ENCODE data around the gene VEGFB.
A peak's percentile ranks its signal among the peaks of the same experiment; 100 is the strongest.

VEGFB gene

GRCh38 chr11:64198511-64198910, 35.9 kb upstream of the VEGFB start:
- TF ChIP-seq, protein P1, sequence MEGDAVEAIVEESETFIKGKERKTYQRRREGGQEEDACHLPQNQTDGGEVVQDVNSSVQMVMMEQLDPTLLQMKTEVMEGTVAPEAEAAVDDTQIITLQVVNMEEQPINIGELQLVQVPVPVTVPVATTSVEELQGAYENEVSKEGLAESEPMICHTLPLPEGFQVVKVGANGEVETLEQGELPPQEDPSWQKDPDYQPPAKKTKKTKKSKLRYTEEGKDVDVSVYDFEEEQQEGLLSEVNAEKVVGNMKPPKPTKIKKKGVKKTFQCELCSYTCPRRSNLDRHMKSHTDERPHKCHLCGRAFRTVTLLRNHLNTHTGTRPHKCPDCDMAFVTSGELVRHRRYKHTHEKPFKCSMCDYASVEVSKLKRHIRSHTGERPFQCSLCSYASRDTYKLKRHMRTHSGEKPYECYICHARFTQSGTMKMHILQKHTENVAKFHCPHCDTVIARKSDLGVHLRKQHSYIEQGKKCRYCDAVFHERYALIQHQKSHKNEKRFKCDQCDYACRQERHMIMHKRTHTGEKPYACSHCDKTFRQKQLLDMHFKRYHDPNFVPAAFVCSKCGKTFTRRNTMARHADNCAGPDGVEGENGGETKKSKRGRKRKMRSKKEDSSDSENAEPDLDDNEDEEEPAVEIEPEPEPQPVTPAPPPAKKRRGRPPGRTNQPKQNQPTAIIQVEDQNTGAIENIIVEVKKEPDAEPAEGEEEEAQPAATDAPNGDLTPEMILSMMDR (IDR thresholded peaks at IDR 0.05; ENCODE audit: borderline replicate concordance, insufficient read depth, low read depth, low read length): no peak
- H3K4me3 ChIP-seq (ENCODE audit: low read depth, low read length): no peak overlapping the region

GRCh38 chr11:64201543-64201942, 32.8 kb upstream of the VEGFB start:
- H3K4me3 ChIP-seq (ENCODE audit: low read depth, low read length): no peak overlapping the region
- TF ChIP-seq, protein P1 (IDR thresholded peaks at IDR 0.05; ENCODE audit: borderline replicate concordance, insufficient read depth, low read depth, low read length): no peak

DNA sequence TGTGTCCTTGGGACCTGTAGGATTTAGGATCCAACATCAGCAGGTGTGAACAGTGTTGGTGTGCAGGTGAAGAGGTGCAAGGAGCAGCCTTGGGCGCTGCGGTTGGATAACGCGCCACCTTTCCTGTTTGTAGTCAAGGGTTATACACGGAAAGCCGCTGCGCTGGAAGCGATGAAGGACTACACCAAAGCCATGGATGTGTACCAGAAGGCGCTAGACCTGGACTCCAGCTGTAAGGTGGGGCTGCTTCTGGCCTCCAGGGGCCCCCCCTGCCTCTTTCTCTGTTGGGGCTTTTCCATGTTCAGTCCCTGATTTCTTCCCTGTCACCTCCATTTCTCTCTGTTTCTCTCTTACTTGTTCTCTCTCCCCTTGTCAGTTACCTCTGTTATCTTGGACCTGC, 31.4 kb upstream of the VEGFB start:
- H3K4me3 ChIP-seq (ENCODE audit: low read depth, low read length): no peak overlapping the region
- TF ChIP-seq, protein P1 (IDR thresholded peaks at IDR 0.05; ENCODE audit: borderline replicate concordance, insufficient read depth, low read depth, low read length): no peak

- no peak overlapping the region for H3K4me3 ChIP-seq (ENCODE audit: low read depth, low read length)
- TF ChIP-seq, protein P1 (IDR thresholded peaks at IDR 0.05; ENCODE audit: borderline replicate concordance, insufficient read depth, low read depth, low read length): no peak
Measured at GRCh38 chr11:64203421-64204079, 30.8 kb upstream of the VEGFB start.

GRCh38 chr11:64204080-64204440, 30.3 kb upstream of the VEGFB start:
- TF ChIP-seq, protein P1 (IDR thresholded peaks at IDR 0.05; ENCODE audit: borderline replicate concordance, insufficient read depth, low read depth, low read length): no peak
- no peak overlapping the region for H3K4me3 ChIP-seq (ENCODE audit: low read depth, low read length)

DNA sequence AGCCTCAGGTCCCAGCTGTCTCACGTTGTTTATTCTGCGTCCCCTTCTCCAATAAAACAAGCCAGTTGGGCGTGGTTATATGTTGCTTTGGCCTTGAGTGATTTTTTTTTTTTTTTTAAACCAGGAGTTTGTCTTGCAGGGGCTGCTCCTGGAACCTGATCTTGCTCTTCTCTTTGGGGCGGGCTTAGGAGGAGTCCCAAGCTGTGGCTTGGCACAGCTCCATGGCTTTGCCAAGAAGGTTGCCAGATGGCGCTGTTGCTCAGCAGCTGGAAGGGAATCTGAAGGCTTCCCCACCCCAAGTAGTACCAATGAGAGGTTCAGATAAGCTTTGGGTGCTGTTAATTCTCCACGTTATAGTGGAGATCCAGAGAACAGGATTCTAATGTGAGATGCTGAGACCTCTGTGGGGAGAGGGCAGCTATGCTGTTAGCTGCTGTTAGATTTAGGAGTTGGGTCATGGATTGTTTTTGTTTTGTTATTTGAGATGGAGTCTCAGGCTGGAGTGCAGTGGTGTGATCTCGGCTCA, 29.9 kb upstream of the VEGFB start:
- TF ChIP-seq, protein P1 (IDR thresholded peaks at IDR 0.05; ENCODE audit: borderline replicate concordance, insufficient read depth, low read depth, low read length): peak; percentile 71
- no peak overlapping the region for H3K4me3 ChIP-seq (ENCODE audit: low read depth, low read length)
